HG02943 (cell line): Measurements from ENCODE around the gene GFM2.
"Not testable (repeated sequence)": the region's sequence is repeated elsewhere in the genome, so short reads cannot be mapped to it uniquely, and the experiment has no call there.

Source experiments
- ATAC-seq: cut with Tn5 transposase; IDR thresholded peaks from one replicate; pipeline ENCODE4 v1.9.1; 2021; ENCODE audit warnings: mild to moderate bottlenecking, low read depth, moderate library complexity; ENCODE audit not compliant: unreplicated experiment

Gene GFM2, protein sequence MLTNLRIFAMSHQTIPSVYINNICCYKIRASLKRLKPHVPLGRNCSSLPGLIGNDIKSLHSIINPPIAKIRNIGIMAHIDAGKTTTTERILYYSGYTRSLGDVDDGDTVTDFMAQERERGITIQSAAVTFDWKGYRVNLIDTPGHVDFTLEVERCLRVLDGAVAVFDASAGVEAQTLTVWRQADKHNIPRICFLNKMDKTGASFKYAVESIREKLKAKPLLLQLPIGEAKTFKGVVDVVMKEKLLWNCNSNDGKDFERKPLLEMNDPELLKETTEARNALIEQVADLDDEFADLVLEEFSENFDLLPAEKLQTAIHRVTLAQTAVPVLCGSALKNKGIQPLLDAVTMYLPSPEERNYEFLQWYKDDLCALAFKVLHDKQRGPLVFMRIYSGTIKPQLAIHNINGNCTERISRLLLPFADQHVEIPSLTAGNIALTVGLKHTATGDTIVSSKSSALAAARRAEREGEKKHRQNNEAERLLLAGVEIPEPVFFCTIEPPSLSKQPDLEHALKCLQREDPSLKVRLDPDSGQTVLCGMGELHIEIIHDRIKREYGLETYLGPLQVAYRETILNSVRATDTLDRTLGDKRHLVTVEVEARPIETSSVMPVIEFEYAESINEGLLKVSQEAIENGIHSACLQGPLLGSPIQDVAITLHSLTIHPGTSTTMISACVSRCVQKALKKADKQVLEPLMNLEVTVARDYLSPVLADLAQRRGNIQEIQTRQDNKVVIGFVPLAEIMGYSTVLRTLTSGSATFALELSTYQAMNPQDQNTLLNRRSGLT

DNA sequence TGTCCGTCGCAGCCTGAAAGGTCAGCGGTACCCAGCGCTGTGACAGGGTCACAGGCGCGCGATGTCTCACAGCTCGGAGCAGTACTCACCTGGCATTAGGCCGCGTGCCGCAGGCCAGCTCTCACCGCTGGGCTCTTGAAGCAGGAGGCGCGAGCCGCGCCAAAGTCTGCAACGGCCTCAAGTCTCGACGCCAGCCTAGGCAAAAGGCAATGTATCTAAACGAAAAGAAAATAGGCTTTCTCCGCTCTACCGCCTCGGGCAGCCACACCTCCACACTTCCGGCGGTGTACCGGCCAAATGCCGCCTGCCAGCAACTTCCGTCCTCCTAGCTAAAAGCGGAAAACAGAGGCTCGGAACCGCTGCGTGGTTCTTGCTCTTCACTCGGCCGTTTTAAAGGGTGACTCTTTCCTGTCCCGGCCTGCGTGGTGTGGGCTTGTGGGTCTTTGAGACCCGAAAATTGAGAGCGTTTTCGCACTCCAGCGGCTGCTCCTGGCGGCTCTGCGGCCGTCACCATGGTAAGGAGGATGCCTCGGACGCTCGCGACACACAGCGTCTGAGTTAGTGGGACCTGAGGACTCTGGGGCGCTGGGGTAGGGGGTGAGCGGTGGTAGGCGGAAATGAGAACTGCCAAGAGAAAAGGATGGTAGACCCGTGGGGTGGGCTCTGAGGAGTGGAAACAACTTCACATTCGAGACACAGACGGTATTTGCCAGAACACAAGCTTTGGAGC lies at the start of gene GFM2, which contains the start of gene NSA2:
TSS of gene GFM2 (minus strand) at position 269 of the 730 bp plus-strand sequence. CDS start 3,375 bp downstream, outside the sequence.
TSS of gene NSA2 (plus strand) at position 401 of the 730 bp plus-strand sequence. CDS start at position 513, 112 bp downstream.
- peak; percentile 91 for ATAC-seq

DNA sequence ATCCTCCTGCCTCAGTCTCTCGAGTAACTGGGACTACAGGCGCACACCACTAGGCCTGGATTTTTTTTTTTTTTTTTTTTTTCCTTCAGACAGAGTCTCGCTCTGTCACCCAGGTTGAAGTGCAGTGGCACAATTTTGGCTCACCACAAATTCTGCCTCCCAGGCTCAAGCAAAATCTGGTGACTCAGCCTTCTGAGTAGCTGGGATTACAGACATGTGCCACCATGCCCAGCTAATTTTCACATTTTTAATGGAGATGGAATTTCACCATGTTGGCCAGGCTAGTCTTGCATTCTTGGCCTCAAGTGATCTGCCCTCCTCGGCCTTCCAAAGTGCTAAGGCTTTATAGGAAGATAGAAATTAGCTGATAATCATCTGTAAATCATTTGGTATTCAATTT lies 44.0 kb upstream of the GFM2 start:
- ATAC-seq, result no peak

DNA sequence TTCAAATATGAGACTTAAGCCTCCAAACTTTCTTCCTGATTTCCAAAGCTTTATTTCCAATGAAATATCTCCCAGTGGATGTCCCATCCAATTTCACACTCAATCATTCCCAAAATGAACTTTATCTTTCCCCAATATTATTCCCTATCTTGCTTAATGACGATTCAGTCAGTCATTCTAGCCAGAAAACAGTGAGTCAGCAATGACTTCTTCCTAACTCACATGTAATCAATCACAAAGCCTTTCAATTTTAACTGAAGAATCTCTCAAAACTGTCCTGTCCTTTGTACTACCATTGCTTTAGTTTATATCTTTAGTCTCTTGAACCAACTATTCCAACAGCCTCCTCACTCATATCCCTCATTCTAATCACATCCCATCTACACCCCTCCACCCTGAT lies 35.0 kb upstream of the GFM2 start:
- no peak for ATAC-seq

DNA sequence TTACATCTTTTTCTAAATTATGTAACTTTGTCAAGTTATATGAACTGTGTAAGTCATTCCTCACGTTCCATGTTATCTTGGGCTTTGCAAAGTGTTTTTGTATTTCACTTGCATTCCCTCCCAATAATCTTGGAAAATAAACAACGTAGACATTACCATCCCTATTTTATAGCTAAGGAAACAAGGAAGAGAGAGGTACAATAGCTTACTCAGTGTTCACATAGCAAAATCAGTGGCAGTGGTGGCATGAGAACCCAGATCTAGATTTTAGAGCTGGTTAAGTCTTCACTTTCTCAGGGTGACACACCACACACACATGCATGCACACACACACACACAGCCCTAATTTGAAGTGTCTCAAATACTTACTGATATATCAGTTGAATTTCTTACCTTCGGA lies 34.3 kb upstream of the GFM2 start:
- ATAC-seq, result no peak

DNA sequence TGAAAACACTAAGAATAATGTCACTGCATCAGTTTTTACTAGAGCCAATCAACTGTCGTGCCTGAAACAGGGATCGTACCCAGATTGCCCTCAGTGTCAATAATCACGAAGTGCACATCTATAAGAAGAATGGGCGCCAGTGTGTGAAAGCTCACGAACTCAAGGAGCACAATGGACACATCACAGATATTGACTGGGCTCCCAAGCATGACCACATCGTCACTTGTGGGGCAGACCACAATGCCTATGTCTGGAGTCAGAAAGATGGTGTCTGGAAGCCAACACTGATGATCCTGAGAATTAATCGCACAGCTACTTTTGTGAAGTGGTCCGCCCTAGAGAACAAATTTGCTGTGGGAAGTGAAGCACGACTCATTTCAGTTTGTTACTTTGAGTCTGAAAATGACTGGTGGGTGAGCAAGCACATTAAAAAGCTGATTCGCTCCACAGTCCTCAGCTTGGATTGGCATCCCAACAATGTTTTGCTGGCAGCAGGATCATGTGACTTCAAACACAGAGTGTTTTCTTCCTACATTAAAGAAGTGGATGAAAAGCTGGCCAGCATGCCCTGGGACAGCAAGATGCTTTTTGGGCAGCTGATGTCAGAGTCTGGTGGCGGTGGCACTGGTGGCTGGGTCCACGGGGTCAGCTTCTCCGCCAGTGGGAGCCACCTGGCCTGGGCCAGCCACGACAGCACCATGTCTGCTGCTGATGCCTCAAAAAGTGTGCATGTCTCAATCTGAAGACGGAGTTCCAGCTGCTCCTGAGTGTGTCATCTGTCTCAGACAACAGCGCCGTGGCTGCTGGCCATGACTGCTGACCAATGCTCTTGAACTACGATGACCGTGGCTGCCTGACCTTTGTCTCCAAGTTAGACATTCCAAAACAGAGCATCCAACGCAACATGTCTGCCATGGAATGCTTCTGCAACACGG lies 32.3 kb upstream of the GFM2 start:
- ATAC-seq, result no peak

DNA sequence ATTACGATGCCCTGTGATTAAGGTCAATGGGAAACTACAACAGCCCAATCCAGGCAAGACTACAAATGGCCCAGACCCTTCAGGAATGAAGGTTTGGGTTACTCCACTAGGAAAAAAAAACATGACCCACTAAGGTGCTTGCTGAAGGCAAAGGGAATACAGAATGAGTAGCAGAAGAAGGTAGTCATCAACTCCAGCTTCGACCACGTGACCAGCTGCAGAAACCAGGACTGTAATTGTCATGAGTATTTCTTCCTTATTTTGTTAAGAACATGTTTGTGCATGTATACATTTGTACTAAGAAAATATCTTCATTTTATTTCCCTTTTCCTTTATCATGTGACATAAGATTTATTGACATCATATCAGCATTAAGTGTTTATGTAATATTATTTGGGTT lies 24.8 kb upstream of the GFM2 start:
- not testable (repeated sequence) for ATAC-seq

DNA sequence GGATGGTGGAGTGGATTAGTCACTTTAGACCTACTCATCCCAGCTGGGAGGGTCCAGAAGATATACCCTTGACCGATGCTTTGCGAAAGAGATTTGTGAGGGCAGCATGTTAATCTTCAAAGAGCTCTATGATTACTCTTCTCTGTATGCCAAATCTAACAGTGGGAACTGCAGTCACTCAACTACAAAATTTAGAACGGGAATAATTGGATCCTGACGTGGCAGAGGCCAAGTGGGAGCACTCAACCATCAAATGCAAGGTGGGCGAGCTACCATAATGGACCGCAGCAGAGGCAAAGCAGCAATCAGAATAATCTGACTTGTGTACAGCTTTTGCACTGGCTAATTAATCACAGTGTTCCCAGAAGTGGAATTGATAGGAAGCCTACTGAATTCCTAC lies 20.5 kb upstream of the GFM2 start:
- ATAC-seq, result no peak

DNA sequence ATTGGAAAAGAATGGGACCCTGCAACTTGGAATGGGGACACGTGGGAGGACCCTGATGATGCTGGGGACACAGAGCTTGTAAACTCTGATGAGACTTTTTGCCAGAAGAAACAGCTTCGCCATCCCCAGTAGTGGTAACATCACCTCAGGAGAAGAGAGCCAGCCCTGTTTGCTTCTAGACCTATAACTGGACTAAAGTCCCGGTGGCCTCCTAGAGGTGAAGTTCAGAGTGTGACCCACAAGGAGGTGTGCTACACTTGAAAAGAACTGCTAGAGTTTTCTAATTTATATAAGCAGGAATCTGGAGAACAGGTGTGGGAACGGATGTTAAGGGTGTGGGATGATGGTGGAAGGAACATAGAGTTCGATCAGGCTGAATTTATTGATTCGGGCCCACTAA lies 19.9 kb upstream of the GFM2 start:
- no peak for ATAC-seq

DNA sequence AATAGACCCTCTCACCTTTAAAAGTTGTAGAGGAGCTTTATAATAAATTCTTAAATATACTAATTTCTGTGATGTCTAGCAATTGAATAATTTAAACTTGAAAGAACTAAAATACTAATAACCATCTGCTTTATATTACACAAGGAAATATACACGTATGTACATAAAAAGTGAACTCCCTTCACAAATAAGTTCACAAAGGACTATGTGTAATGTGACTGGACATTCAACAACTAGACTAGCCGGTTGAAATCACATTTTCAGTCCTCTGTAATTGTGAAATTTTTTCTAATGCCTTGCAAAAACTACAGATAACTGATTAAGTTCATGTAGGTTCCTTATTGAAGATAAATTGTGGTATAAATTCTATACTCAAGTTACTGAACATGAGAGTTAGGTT lies 11.7 kb upstream of the GFM2 start:
- no peak for ATAC-seq

DNA sequence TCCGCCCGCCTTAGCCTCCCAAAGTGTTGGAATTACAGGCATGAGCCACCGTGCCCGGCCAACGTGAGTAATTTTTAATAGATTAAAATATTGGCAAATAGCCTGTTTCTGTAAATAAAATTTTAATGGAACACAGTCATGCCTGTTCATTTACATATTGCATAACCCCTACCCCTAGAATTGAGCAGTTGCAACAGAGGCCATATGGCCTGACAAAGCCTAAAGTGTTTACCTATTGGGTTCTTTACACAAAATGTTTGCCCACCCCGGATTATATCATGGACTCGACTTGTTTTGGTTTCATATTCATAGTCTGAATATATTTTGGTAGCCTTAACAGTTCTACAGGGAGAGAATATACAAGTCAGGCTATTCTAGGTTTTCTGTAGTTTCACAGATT lies 5.4 kb upstream of the GFM2 start:
- no peak for ATAC-seq

DNA sequence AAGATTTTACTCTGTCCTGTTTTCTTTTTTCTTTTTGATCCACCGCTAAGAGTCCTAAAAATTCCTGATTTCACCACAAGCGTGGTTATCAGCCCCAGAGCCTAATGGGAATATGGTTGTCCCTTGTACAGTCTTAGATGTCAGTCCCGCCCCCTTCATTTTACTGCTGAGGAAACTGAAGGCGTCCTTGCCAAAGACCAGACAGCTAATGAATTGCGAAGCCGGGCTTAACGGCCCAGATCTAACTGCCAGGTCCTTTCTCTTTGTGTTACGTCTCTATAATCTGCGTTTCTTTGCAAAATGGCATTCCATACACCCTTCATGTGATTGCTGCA lies 629 bp upstream of the GFM2 start:
- no peak for ATAC-seq

DNA sequence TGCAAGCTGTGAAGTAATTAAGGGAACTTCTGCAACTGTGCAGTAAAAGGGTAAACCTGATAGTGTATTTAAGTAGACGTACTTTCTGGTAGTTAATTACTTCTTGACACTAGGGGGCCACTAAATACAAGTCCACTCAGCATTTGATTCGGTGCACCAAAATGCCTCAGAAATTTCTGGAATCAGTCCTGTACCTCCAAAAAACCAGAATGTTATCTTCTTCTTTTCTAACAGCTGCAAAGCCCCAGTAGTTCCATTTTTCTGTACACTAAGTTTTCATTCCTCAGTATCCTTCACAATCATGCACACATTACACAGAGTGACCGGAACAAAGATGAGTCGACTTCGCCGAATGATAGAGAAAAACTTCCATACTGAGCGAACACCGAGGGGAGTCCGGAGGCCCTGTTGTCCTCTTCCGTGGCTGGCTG lies 484 bp downstream of the GFM2 start:
- ATAC-seq, result peak; percentile 55

DNA sequence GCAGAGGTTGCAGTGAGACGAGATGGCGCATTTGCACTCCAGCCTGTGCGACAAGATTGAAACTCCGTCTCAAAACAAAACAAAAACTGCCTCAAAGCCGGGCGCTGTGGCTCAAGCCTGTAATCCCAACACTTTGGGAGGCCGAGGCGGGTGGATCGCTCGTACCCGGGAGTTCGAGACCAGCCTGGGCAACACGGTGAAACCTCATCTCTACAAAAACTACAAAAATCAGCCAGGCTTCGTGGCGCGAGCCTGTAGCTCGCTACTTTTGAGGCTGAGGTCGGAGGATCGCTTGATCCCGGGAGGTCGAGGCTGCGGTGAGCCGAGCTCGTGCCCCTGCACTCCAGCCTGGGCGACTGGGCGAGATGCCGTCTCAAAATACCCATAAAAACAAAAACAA lies 988 bp downstream of the GFM2 start:
- ATAC-seq, result no peak

DNA sequence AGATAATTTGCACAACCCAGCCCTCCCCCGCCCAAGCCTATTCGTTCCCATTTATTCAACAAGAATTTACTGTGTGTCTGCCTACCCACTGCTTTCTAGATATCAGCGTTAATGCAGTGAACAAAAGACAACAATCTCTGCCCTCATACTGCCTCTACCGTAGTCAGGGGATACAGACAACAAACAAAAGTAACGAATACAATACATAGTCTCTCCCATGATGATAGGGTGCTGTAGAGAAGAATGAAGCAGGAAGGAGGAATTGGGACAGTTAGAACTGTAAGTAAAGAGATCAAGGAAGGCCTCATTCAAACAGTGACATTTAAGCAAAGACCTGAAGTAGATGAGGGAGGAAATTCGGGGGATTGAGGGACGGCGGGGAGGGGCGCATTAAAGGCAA lies 1.7 kb downstream of the GFM2 start:
- ATAC-seq, result no peak

DNA sequence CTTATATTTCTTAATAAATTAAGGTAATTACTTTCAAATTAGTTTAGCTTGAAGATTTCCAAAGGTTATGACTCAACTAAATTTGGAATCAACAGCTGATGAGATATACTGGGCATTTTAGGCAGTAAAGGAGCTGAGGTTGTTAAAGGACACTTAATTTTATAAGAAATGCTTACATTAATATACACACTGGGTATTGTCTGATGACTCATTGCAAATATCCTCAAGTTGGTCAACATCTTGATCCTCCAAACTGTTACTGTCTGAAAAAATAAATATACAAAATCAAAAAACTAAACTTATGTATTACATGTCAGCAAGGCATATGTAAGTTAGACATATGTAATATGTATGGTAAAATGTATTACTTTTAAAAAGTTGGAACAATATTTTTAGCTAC lies 3.4 kb downstream of the GFM2 start:
- no peak for ATAC-seq

DNA sequence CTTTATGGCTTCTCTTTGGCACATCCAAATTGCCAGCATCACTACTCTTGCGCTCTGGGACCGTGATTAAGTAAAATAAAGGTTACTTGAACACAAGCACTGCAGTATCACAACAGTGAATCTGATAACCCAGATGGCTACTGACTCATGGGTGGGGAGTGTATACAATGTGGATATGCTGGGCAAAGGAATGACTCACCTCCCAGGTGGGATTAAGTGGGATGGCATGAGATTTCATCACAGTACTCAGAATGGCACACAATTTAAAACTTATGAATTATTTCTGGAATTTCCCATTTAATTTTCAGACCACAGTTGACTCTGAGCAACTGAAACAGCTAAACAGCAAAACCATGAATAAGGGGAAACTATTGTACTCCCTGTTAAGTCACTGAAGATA lies 4.3 kb downstream of the GFM2 start:
- no peak for ATAC-seq

DNA sequence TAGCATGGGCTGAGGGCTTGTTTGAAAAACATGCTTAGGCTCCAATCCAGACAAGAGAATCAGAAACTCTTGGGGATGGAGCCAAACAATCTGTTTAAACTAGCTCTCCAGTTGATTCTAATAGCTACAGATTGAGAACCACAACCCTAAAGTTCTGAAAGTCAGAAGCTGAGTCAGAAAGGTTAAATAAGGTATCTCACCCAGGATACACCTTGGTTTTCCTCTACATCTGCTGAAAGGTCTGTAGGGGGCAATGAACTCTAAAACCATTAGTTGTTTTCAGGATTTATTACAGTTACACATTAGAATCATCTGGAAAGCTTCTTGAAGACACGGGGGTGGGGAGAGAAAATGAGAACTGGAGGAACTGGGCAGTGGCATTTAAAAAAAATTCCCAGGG lies 5.7 kb downstream of the GFM2 start:
- ATAC-seq, result no peak

DNA sequence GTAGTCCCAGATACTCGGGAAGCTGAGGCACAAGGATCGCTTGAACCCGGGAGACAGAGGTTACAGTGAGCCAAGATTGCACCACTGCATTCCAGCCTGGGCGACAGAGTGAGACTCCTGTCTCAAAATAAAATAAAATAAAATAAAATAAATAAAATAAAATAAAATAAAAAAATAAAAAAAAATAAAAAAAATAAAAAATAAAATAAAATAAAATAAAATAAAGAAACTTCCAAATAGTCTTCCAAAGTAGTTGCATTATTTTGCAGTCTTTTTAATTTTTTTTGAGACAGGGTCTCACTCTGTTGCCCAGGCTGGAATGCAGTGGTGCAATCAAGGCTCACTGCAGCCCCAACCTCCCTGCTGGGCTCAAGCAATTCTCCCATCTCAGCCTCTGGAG lies 18.2 kb downstream of the GFM2 start:
- not testable (repeated sequence) for ATAC-seq

DNA sequence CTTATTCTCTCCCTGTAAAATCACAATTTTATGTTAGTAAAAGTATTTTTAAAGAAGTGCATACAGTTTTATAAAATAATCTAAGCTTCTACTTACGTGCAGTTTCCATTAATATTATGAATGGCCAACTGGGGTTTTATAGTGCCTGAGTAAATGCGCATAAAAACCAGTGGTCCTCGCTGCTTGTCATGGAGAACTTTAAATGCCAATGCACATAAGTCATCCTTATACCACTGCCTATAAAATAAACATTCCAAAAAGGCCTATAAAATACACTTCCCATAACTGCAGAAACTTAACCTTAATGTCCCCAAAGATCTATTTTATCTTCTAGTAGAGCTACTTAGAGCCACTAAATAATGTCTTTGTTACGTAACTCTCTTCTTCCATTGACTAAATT lies 28.5 kb downstream of the GFM2 start:
- ATAC-seq, result no peak

DNA sequence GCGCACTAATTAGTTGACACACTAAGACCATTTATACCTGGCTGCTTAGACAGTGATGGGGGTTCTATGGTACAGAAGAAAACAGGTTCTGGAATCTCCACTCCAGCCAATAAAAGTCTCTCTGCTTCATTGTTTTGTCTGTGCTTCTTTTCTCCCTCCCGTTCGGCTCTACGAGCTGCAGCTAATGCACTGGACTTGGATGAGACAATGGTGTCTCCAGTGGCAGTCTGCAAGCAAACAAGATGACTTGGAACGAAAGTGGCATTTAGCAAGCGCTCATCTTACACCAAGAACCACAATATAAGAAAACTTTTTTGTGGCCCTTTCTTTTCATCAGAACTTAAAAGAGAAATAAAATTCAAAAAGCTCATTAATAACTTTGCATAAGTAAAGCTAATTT lies 30.2 kb downstream of the GFM2 start:
- no peak for ATAC-seq
